GM12892 (cell line): ENCODE data around the gene C12orf43.

Experiments
- DNase-seq: peaks from one replicate; pipeline ENCODE4 v3.0.0; 2011; ENCODE audit not compliant: insufficient read length
- FAIRE-seq: peaks from 2 replicates; lab custom pipeline; 2011; peaks lifted over from hg19 to GRCh38; lab: Jason Lieb, UNC
- POLR2A ChIP-seq: IDR thresholded peaks from 2 replicates; pipeline ENCODE4 v1.6.1; 2011; ENCODE audit warnings: low read depth, low read length, control low read depth
- POLR2AphosphoS5 ChIP-seq: IDR thresholded peaks from 2 replicates; pipeline ENCODE4 v1.6.1; 2011; ENCODE audit warnings: low read depth, low read length, control low read depth
- TAF1 ChIP-seq: IDR thresholded peaks from 2 replicates; pipeline ENCODE4 v1.6.1; 2011; ENCODE audit warnings: low read depth, mild to moderate bottlenecking, control low read depth, low read length, borderline replicate concordance

Gene C12orf43

DNA sequence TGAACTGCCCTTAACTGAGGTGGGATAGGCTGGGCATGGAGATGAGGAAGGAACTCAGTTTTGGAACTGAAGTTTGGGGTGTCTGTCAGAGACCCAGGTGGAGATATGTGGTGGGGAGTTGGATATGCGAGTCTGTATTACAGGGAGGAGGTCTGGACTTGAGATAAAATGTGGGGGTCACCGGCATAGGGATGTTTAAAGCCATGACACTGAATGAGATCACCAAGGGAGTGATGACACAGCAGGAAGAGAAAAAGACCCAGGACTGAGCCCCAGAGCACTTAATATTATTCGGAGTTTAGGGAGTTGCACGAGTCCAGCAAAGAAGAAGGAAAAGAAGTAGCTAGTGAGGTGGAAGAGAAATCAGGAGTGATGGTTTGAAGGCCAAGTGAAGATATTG lies 26.8 kb upstream of the C12orf43 start:
- no peak for TF ChIP-seq TAF1
- no peak for TF ChIP-seq POLR2A
- no peak for TF ChIP-seq POLR2AphosphoS5
- FAIRE-seq: no peak
- DNase-seq: no peak

DNA sequence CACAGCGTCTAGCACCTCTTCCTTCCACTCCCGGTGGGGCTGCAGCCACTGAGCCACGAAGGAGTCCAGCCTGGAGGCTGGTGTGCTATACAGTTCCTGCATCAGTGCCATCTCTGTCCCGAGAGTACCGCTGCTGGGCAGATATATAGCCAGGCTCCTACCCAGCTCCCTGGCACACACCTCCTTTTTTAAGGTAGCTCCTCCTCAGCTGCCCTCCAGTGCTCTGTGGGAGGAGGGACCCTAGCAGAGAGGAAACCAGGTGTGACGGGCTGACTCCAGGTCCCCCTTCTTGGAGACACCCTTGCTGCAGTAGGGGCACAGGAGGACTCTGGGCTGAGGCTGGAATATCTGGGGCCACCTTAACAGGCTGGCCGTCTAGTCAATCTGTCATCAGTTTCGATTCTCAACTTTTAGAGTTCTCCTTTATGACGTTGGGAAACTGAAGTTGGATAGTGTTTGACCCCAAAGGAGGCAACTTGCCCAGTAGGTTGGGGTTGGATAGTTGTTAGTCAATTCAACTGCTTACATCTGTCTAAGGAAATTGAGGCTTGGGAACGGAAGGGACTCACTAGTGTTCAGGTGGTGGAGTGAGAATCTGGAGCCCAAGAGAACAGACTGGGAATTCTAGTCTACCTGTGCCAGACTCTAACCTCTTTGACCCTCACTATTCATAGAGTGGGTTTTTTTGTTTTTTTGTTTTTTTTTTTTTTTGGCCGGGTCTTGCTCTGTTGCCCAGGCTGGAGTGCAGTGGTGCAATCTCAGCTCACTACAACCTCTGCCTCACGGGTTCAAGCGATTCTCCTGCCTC lies 22.8 kb upstream of the C12orf43 start, which contains the start of gene OASL:
OASL (minus strand) TSS at position 386 of the 808 bp plus-strand sequence; CDS start at position 111, 275 bp downstream.
- DNase-seq: peak; percentile 52
- peak; percentile 88 for FAIRE-seq

DNA sequence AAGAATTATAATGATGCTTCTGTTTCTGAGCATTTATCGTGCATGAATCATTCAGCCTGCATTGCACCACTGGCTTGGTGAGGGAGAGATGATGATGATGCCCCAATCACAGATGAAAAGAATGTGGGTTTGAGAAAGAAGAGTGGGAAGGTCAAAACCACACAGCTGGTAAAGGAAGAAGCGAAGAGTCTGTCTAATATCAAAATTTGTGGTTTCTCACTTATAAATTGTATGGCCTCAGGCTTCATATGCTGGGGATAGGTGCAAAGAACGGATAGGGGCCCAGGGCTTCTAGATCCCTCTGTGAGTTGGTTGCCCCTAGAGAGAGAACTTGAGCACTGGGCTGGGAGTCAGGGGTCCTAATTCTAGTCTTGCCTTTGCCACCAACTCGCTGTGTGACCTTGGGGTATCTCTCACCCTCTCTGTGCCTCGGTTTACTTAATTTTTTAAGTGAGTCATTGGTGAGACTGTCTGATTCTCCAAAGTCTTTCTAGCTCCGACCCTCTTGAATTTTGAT lies 20.6 kb upstream of the C12orf43 start:
- DNase-seq: no peak

More for the DNA sequence above, 22.8 kb upstream of the C12orf43 start, which contains the start of gene OASL:
- peak; percentile 76 for TF ChIP-seq POLR2A
- TF ChIP-seq TAF1: 0 out of 2 replicates have a peak, but pooled peaks have one; percentile 17
- peak; percentile 78; the same call in 1 of the 2 replicates for TF ChIP-seq POLR2AphosphoS5

DNA sequence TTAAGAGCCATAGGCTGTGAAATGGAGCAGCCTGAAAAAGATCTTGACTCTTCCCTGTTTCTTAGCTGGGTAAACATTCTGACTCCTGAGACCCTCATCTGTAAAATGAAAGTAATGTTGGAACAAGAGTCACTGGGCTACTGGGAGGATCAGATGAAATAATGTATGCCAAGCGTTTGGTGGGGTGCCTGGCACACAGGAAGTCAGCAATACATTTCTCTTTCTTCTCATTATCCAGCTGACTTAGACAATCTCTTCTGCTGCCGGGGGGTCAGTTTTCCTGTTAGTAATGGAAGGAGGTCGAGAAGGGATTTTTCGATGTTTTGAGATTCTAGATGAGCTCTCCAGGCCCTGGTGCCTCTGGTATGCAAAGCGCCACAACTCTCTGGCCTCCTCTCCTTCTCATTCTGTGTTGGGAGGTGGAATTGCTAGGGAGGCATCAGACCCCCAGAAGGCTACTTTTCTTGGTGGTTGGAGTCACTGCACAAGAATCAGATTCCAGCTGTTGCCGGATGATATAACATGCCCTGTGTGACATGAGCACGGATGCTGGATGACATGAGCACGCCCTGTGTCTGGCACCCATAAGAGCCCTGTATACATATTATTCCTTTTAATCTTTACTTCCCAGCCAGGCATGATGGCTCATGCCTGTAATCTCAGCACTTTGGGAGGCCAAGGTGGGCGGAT lies 18.5 kb upstream of the C12orf43 start:
- TF ChIP-seq POLR2A (no peak), POLR2AphosphoS5 (no peak), TAF1 (no peak)
- no peak for DNase-seq
- no peak for FAIRE-seq

More for the DNA sequence above, 20.6 kb upstream of the C12orf43 start:
- TF ChIP-seq POLR2AphosphoS5 (no peak), POLR2A (no peak), TAF1 (no peak)
- no peak for FAIRE-seq

DNA sequence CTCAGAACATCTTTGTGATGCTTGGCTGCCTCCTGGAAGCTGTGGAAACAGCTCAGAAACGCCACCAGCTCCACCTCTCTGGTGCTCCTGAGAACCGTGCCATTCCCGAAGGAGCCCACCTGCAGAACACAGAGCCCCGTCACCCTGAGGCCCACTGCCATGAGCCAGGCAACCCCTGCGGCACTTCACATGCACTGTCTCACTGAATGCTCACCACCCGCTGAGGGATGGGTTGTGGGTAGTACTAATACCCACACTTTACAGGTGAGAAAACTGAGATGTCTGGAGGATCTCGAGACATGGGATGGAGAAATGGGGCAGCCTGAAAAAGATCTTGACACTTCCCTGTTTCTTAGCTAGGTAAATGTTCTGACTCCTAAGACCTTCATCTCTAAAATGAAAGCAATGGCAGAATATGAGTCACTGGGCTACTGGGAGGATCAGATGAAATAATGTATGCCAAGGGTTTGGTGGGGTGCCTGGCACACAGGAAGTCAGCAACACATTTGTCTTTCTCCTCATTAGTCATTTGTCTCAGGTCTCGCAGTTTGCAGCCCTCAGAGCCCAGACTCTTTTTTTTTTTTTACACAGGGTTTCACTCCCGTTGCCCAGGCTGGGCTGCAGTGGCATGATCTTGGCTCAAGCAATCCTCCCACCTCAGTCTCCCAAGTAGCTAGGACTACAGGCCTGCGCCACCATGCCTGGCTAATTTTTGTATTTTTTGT lies 17.5 kb upstream of the C12orf43 start:
- TF ChIP-seq POLR2AphosphoS5 (no peak), POLR2A (no peak), TAF1 (no peak)
- FAIRE-seq (no peak), DNase-seq (no peak)

DNA sequence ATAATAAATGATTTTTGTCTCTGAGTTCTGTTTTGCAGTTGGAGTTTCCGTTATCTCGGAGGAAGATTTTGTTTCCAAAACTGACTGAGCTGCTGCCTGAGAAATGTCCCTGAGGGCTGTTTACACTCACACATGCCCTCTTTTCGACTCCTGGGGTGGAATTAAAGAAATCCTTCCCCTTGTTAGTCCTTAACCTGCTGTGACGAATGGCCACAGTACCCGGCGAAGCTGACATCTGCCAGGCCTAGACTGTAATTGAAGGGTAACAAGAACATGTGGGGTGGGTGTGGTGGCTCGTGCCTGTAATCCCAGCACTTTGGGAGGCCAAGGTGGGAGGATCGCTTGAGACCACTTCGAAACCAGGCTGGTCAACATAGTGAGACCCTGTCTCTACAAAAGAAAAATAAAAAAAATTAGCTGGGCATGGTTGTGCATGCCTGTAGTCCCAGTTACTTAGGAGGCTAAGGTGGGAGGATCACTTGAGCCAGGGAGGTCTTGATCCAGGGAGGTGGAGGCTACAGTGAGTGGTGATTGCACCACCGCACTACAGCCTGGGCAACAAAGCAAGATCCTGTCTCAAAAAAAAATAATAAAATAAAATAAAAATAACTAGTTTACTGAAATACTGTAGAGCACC lies 14.4 kb upstream of the C12orf43 start:
- no peak for TF ChIP-seq TAF1
- no peak for DNase-seq
- no peak for FAIRE-seq

DNA sequence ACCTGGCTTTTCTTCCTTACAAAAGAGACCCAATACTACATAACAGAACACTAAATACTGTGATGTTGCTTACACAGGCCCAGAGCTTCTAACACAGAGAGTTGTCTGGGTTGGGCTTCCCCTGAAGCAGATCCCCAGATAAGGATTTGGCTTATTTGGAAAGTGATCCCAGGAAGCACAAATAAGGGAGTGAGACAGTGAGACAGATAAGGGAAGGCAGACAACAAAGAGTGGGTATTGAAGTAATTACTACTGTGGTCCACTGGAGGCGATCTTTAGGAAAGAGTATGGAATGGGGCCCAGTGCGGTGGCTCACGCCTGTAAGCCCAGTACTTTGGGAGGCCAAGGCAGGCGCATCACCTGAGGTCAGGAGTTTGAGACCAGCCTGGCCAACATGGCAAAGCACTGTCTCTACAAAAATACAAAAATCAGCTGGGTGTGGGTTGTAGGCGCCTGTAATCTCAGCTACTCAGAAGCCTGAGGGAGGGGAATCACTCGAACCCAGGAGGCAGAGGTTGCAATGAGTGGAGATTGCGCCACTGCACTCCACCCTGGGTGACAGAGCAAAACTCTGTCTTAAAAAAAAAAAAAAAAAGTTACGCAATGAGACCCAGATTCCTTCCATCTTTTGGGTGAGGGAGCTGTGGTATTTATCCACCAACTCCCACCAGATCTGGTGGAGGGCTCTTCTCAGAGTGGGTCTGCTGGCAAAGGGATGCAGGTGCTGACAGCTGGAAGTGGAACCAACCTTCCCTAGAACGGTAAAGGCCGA lies 10.2 kb upstream of the C12orf43 start:
- TF ChIP-seq TAF1: no peak
- DNase-seq: no peak

DNA sequence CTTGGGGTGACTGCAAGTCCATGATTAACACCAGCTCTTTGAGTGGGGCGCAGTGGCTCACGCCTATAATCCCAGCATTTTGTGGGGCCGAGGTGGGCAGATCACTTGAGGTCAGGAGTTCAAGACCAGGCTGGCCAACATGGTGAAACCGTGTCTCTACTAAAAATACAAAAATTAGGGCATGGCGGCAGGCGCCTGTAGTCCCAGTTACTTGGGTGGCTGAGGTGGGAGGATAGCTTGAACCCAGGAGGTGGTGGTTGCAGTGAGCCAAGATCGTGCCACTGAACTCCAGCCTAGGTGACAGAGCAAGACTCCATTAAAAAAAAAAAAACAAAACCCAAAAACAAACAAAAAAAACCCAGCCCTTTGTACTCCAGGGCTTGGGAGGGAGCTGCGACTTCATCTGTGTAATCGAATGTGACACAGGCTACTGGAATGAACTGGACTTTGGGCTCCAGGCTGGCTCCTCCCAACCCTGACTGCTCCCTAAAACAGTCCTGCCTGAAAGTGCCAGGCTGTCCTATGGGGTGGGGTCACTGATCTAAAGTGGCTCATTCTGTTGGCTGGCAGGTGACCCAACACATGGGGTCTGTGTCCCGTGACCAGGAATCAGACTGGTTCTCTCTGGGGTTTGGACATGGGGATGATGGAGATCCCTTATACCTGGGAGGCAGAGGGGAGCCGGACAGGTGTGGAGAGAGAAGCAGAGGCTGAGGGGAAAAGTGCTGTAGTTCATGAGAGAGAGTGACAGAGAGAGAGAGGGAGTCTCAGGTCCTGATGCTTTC lies 9.3 kb upstream of the C12orf43 start:
- TF ChIP-seq POLR2AphosphoS5: no peak
- no peak for TF ChIP-seq TAF1
- no peak for TF ChIP-seq POLR2A
- DNase-seq (no peak), FAIRE-seq (no peak)

More for the DNA sequence above, 10.2 kb upstream of the C12orf43 start:
- FAIRE-seq: no peak

DNA sequence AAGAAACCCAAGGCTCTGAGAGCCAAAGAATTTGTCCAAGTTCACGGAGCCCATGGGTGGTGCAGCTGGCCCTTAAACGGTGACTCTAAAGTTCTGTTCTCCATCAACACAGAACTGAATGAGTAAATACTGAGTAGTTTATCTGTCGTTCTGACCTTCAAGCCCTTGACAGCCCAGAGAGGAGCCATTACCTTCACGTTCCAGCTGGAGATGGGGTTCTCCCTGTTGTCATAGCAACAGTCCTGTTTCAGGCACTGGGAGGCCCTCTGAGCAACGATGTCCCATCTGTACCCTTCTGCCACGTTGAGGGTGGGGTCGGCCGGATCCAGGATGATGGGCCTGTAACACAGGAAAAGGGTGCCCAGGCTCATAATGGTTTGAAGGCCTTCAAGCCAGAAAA lies 7.5 kb upstream of the C12orf43 start:
- no peak for TF ChIP-seq POLR2A
- no peak for TF ChIP-seq TAF1
- no peak for FAIRE-seq
- no peak for DNase-seq
